A549 (cell line): ENCODE data around the gene ACSF3. TPM values are rescaled to one million over a fixed set of nuclear protein-coding genes. Genes with fewer than 3 reads are reported as not detected.

Experiments used
- ATAC-seq, 2 experiments: fragments of 200-7000 bp in 1 of 2; fragments of >200 bp in 1 of 2; cut with Nextera tagmentation in 1 of 2; cut with Tn5 transposase in 1 of 2; 3 replicates each; pipeline versions ENCODE4 v1.8.0 to v1.9.1; 2018 to 2020; ENCODE audit warnings: mild to moderate bottlenecking in 1 of 2, moderate library complexity in 1 of 2
- CTCF ChIA-PET: fragments of 300-600 bp; sonication (Branson Sonifier 250); formaldehyde crosslinking; extraction: SDS; loops from one replicate; lab custom pipeline; 2021; ENCODE audit warnings: antibody characterized with exemption, inconsistent platforms; lab: Yijun Ruan, JAX
- POLR2A ChIA-PET: fragments of 350-600 bp; formaldehyde crosslinking; extraction: SDS; loops from one replicate; lab custom pipeline; 2021; ENCODE audit warnings: antibody characterized with exemption, inconsistent platforms; lab: Yijun Ruan, JAX
- DNase-seq, 2 experiments: peaks; one replicate each; pipeline versions ENCODE4 v3.0.0 to v3.0.0-alpha.2; 2011 to 2016; ENCODE audit warnings: low read depth in 1 of 2, low spot score in 1 of 2
- FAIRE-seq: peaks from 2 replicates; lab custom pipeline; 2011; peaks lifted over from hg19 to GRCh38; lab: Jason Lieb, UNC
- H3K27ac ChIP-seq, 2 experiments: fragments of >200 bp; sonication (Bioruptor Twin); formaldehyde crosslinking; 3 replicates each; pipeline ENCODE4 v1.5.1; 2016 to 2017
- H3K4me1 ChIP-seq: fragments of >200 bp; sonication (Bioruptor Twin); formaldehyde crosslinking; 3 replicates; pipeline ENCODE4 v1.6.1; 2016
- H3K4me2 ChIP-seq: fragments of >200 bp; sonication (Bioruptor Twin); formaldehyde crosslinking; 3 replicates; pipeline ENCODE4 v1.6.1; 2016
- H3K4me3 ChIP-seq: fragments of >200 bp; sonication (Bioruptor Twin); formaldehyde crosslinking; 3 replicates; pipeline ENCODE4 v1.5.1; 2016
- H3K9me3 ChIP-seq: fragments of >200 bp; sonication (Bioruptor Twin); formaldehyde crosslinking; 3 replicates; pipeline ENCODE4 v1.6.1; 2016
- CBX8 ChIP-seq: fragments of 200-600 bp; sonication (generic); IDR thresholded peaks from 2 replicates; pipeline ENCODE4 v1.6.1; 2016
- CHD4 ChIP-seq: fragments of 200-600 bp; sonication (generic); IDR thresholded peaks from 2 replicates; pipeline ENCODE4 v1.6.1; 2016; ENCODE audit warnings: antibody characterized with exemption, mild to moderate bottlenecking, borderline replicate concordance
- EHF ChIP-seq: fragments of 250-450 bp; sonication (Bioruptor Pico); IDR thresholded peaks from 2 replicates; pipeline ENCODE4 v1.5.0; 2020; ENCODE audit warnings: mild to moderate bottlenecking
- FOSL2 ChIP-seq, 2 experiments: fragments of 450-650 bp in 1 of 2; fragments of >200 bp in 1 of 2; sonication (Bioruptor Twin) in 1 of 2; formaldehyde crosslinking; IDR thresholded peaks; 2 replicates each; pipeline versions ENCODE4 v1.5.0 to v1.6.1; 2016 to 2020; ENCODE audit warnings: mild to moderate bottlenecking in 1 of 2, moderate library complexity in 1 of 2
- FOXS1 ChIP-seq: fragments of 250-450 bp; sonication (Bioruptor Pico); IDR thresholded peaks from 2 replicates; pipeline ENCODE4 v1.5.0; 2020; ENCODE audit warnings: mild to moderate bottlenecking, moderate library complexity
- HDAC2 ChIP-seq: fragments of 200-600 bp; sonication (generic); IDR thresholded peaks from 2 replicates; pipeline ENCODE4 v1.6.1; 2016
- HEYL ChIP-seq: fragments of 250-450 bp; sonication (Bioruptor Pico); IDR thresholded peaks from 2 replicates; pipeline ENCODE4 v1.8.0; 2021; ENCODE audit warnings: mild to moderate bottlenecking, moderate library complexity
- HOXB5 ChIP-seq: fragments of 250-450 bp; sonication (Bioruptor Pico); IDR thresholded peaks from 2 replicates; pipeline ENCODE4 v1.5.0; 2020; ENCODE audit warnings: mild to moderate bottlenecking, moderate library complexity
- JUN ChIP-seq, 2 experiments: fragments of >200 bp; sonication (Bioruptor Twin); formaldehyde crosslinking; IDR thresholded peaks; 2 replicates in 1 of 2; 3 replicates in 1 of 2; pipeline ENCODE4 v1.6.1; 2016 to 2017
- MYC ChIP-seq: IDR thresholded peaks from 2 replicates; pipeline ENCODE4 v1.6.1; 2012; ENCODE audit warnings: mild to moderate bottlenecking, inconsistent platforms, low read length, improper control_type of control experiment, borderline replicate concordance
- NFE2L2 ChIP-seq: fragments of 150-350 bp; conservative IDR thresholded peaks from 2 replicates; pipeline ENCODE4 v1.6.1; 2014; ENCODE audit warnings: low read length
- NR3C1 ChIP-seq: fragments of >200 bp; sonication (Bioruptor Twin); formaldehyde crosslinking; IDR thresholded peaks from 3 replicates; pipeline ENCODE4 v1.6.1; 2017
- POLR2AphosphoS2 ChIP-seq: conservative IDR thresholded peaks from 2 replicates; pipeline ENCODE4 v1.6.1; 2012; ENCODE audit warnings: low read length, improper control_type of control experiment, inconsistent platforms
- RCOR1 ChIP-seq: fragments of 150-350 bp; IDR thresholded peaks from 2 replicates; pipeline ENCODE4 v1.6.1; 2014; ENCODE audit warnings: antibody characterized with exemption, low read length, low read depth
- RFX5 ChIP-seq: fragments of 450-650 bp; IDR thresholded peaks from 2 replicates; pipeline ENCODE4 v1.7.1; 2014; ENCODE audit warnings: antibody characterized with exemption, mild to moderate bottlenecking, moderate library complexity
- SMC3 ChIP-seq: fragments of >200 bp; sonication (Bioruptor Twin); formaldehyde crosslinking; IDR thresholded peaks from 3 replicates; pipeline ENCODE4 v1.6.1; 2018; ENCODE audit warnings: inconsistent platforms
- TFCP2L1 ChIP-seq: fragments of 250-450 bp; sonication (Bioruptor Pico); IDR thresholded peaks from 2 replicates; pipeline ENCODE4 v1.5.0; 2021; ENCODE audit warnings: mild to moderate bottlenecking
- TP53 ChIP-seq: fragments of 250-450 bp; sonication (Bioruptor Pico); IDR thresholded peaks from 2 replicates; pipeline ENCODE4 v1.5.0; 2021; ENCODE audit warnings: mild to moderate bottlenecking, moderate library complexity
- ZC3H11A ChIP-seq: fragments of 450-650 bp; IDR thresholded peaks from 2 replicates; pipeline ENCODE4 v1.6.1; 2014; ENCODE audit warnings: antibody characterized with exemption, mild to moderate bottlenecking
- WGBS: methylation state at CpG from one replicate; pipeline ENCODE4 v1.1.6; 2017; ENCODE audit errors: missing lambda C conversion rate; 5-methylcytosine and 5-hydroxymethylcytosine counted together
- polyA plus RNA-seq, 4 experiments: library from polyadenylated mRNA; depleted of rRNA in 3 of 4; stranded (reverse); fragments of >200 nt; fragmentation: RNase III in 1 of 4; extraction: RNeasy Plus Mini Kit Qiagen cat#74134 plus additional on column Dnase treatment in 1 of 4; gene quantifications; 2 replicates in 3 of 4; 3 replicates in 1 of 4; pipeline ENCODE4 v1.2.3, GENCODE V29; 2011 to 2017
- TF ChIP-seq, protein P1 (sequence below): fragments of 150-350 bp; IDR thresholded peaks from 2 replicates; pipeline ENCODE4 v1.6.1; 2014; ENCODE audit warnings: low read depth, mild to moderate bottlenecking, low read length

ACSF3 gene
- polyA plus RNA-seq, 2 of the 4 experiments (the other 2 are of a cell fraction): 9.8 to 13.1 TPM

GRCh38 chr16:89135971-89136765, 42.5 kb downstream of the ACSF3 start (continued):
- TF ChIP-seq MYC: no peak
- TF ChIP-seq NR3C1: no peak

DNA sequence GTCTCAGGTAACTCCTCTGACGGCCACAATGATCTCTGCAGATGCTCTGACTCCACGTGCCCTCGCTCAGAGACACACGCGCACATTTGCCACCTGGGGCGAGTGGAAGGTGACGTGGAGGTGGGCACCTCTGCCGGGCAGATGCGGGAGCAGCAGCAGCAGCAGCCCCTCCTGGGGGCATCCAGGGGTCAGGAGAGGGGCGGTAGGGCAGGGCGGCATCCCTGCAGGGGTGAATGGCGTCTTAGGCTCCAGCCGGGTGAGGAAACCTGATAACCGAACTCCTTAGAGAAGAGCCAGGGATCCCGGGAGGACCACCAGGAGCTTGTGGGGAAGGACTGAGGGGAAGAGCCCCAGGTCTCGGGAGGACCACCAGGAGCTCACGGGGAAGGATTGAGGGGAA, 43.3 kb downstream of the ACSF3 start:
- Histone ChIP-seq H3K4me3 (no peak overlapping the region), H3K9me3 (no peaks in the 10 kb centered on the region), H3K4me2 (no peak overlapping the region), H3K27ac (no peak overlapping the region), H3K4me1 (no peaks in the 10 kb centered on the region)
- ChIA-PET CTCF (interaction anchor here (1.8 kb wide), 1 partner anchor 30 kb away, joined by 5 read pairs; no protein-coding TSS in a partner anchor), POLR2A (no interaction called here)
- DNase-seq (no peak), FAIRE-seq (no peak), ATAC-seq (no peak)
- TF ChIP-seq JUN (IDR thresholded peaks at IDR 0.05): no peak
- TF ChIP-seq ZC3H11A: no peak
- 91% methylated on average over 17 of the region's 17 CpGs for WGBS

DNA sequence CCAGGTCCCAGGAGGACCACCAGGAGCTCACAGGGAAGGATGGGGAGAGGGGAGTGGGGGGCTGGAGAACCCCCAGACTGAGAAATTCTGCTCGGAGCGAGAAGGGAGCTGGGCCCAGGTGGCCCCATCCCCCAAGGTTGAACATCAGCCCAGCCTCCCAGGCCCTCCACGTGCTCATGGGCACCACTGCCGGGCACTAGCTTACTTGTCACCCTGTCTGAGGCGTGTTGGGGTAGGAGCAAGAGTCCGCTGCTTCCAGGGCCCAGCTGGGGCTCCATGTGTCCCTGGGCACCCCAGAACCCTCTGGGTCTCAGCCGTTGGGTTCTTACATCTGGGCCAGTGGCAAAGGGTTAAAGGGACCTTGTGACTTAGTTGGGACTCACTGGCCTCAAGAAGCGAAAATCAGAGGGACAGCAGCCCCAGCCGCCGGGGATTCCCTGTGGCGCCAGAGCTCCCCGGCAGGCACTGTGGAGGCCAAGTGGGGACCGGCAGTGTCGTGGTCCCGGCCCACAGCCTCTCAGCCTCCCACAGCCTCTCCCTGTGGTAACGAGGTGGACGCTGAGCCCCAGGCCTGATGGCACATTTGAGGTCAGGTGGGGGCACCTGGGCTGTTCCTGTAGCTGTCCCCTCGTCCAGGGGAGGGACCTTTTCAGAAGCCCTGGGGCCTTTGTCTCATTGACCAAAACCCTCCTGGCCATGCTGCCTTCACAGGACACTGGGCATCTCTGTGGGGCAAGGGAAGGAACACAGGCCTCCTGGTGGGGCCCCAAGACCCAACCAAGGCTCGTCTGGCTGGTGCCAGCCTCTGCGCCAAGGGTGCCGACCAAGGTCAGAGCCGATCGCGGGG, 44.2 kb downstream of the ACSF3 start:
- 93% methylated on average over 21 of the region's 24 CpGs for WGBS
- ChIA-PET CTCF (interaction anchor here (1.8 kb wide), 1 partner anchor 29 kb away, joined by 5 read pairs; no protein-coding TSS in a partner anchor), POLR2A (interaction anchor here (0.7 kb wide), 1 partner anchor 7 kb away, joined by 3 read pairs; no protein-coding TSS in a partner anchor)
- Histone ChIP-seq H3K4me1 (no peaks in the 10 kb centered on the region), H3K4me3 (no peak overlapping the region), H3K27ac (no peak overlapping the region), H3K9me3 (no peaks in the 10 kb centered on the region), H3K4me2 (no peak overlapping the region)
- 0 out of 6 replicates have a peak, but pooled peaks have one; percentile 7 to 18 for ATAC-seq
- TF ChIP-seq SMC3 (no peak), HEYL (no peak), HOXB5 (CRISPR knock-in tag) (no peak), FOSL2 (IDR thresholded peaks at IDR 0.05) (no peak), FOSL2 (CRISPR knock-in tag; IDR thresholded peaks at IDR 0.05) (no peak), RCOR1 (no peak), FOXS1 (CRISPR knock-in tag) (no peak), POLR2AphosphoS2 (no peak), TFCP2L1 (CRISPR knock-in tag) (no peak)
- no peak for FAIRE-seq
- DNase-seq: no peak

- Histone ChIP-seq H3K9me3 (no peaks in the 10 kb centered on the region), H3K4me2 (no peak overlapping the region), H3K4me1 (no peaks in the 10 kb centered on the region), H3K4me3 (no peak overlapping the region), H3K27ac (no peak overlapping the region)
- ATAC-seq (0 out of 6 replicates have a peak, but pooled peaks of 1 of the 2 experiments have one; percentile 6), FAIRE-seq (no peak), DNase-seq (no peak)
- WGBS: 100% methylated on average over 5 of the region's 7 CpGs
- POLR2A ChIA-PET: no interaction called here
- TF ChIP-seq ZC3H11A: no peak
- TF ChIP-seq CHD4: no peak
- CTCF ChIA-PET: no interaction called here
Observed at GRCh38 chr16:89138513-89138795, 44.8 kb downstream of the ACSF3 start.

GRCh38 chr16:89138843-89139520, 45.3 kb downstream of the ACSF3 start:
- 93% methylated on average over 30 of the region's 30 CpGs for WGBS
- H3K27ac ChIP-seq: no peak overlapping the region
- TF ChIP-seq HDAC2 (no peak), TP53 (CRISPR knock-in tag) (no peak), CHD4 (no peak), CBX8 (no peak), EHF (CRISPR knock-in tag) (no peak), FOXS1 (CRISPR knock-in tag) (no peak), RFX5 (no peak), NFE2L2 (no peak)
- TF ChIP-seq, protein P1, sequence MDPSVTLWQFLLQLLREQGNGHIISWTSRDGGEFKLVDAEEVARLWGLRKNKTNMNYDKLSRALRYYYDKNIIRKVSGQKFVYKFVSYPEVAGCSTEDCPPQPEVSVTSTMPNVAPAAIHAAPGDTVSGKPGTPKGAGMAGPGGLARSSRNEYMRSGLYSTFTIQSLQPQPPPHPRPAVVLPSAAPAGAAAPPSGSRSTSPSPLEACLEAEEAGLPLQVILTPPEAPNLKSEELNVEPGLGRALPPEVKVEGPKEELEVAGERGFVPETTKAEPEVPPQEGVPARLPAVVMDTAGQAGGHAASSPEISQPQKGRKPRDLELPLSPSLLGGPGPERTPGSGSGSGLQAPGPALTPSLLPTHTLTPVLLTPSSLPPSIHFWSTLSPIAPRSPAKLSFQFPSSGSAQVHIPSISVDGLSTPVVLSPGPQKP: no peak
- no peak overlapping the region for H3K4me2 ChIP-seq
- H3K4me1 ChIP-seq: no peaks in the 10 kb centered on the region
- ATAC-seq (no peak), DNase-seq (no peak), FAIRE-seq (no peak)
- CTCF ChIA-PET: no interaction called here
- H3K4me3 ChIP-seq: no peak overlapping the region
- POLR2A ChIA-PET: no interaction called here
- H3K9me3 ChIP-seq: no peaks in the 10 kb centered on the region
